Neural cell (in vitro differentiated cells): ENCODE data around the gene SLC2A4.

ENCODE experiments used
- EP300 ChIP-seq: fragments of 450-650 bp; conservative IDR thresholded peaks from 2 replicates; pipeline ENCODE4 v1.6.1; 2014; ENCODE audit warnings: antibody characterized with exemption, mild to moderate bottlenecking, moderate library complexity; ENCODE audit not compliant: poor library complexity, severe bottlenecking
- EZH2 ChIP-seq: fragments of 200-600, 300-800 bp; shearing (Covaris generic), sonication (generic); IDR thresholded peaks from 2 replicates; pipeline ENCODE4 v1.6.1; 2014; ENCODE audit warnings: antibody characterized with exemption, low read length, borderline replicate concordance, mild to moderate bottlenecking; ENCODE audit not compliant: insufficient read depth, poor library complexity, severe bottlenecking
- MXI1 ChIP-seq: fragments of 450-650 bp; conservative IDR thresholded peaks from 2 replicates; pipeline ENCODE4 v1.6.1; 2014; ENCODE audit warnings: antibody characterized with exemption, mild to moderate bottlenecking; ENCODE audit not compliant: poor library complexity, severe bottlenecking
- POLR2AphosphoS5 ChIP-seq: IDR thresholded peaks from 2 replicates; pipeline ENCODE4 v1.6.1; 2012
- SMC3 ChIP-seq: fragments of 450-650 bp; conservative IDR thresholded peaks from 2 replicates; pipeline ENCODE4 v1.6.1; 2014; ENCODE audit warnings: antibody characterized with exemption, mild to moderate bottlenecking, moderate library complexity; ENCODE audit not compliant: poor library complexity
- TF ChIP-seq, protein P1 (sequence below): fragments of 450-650 bp; IDR thresholded peaks from 2 replicates; pipeline ENCODE4 v1.5.1; 2014; ENCODE audit warnings: antibody characterized with exemption, mild to moderate bottlenecking, moderate library complexity; ENCODE audit not compliant: poor library complexity, severe bottlenecking
- TF ChIP-seq, protein P2 (sequence below): IDR thresholded peaks from 2 replicates; pipeline ENCODE4 v1.6.1; 2012; ENCODE audit warnings: borderline replicate concordance

DNA sequence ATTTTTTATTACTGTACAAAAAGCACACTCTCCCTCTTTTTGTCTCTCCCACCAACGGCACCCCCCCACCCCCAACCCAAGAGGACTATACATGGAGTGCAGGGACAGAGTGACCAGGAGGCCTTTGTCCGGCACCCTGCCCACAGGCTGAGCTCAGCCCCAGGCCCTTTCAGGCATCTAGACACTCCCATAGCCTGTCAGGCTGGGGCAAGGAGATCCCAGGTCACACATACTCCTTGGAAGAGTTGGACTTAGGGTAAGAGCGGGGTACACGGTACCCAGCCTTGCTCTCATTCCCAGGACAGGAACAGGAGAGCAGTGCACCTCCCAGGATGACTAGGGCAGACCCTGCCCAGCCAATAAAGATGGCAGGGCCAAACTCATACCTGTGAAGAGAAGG, 21.4 kb upstream of the SLC2A4 start:
- no peak for TF ChIP-seq EP300
- TF ChIP-seq SMC3, result no peak
- TF ChIP-seq EZH2, result no peak
- no peak for TF ChIP-seq MXI1
- TF ChIP-seq, protein P1, sequence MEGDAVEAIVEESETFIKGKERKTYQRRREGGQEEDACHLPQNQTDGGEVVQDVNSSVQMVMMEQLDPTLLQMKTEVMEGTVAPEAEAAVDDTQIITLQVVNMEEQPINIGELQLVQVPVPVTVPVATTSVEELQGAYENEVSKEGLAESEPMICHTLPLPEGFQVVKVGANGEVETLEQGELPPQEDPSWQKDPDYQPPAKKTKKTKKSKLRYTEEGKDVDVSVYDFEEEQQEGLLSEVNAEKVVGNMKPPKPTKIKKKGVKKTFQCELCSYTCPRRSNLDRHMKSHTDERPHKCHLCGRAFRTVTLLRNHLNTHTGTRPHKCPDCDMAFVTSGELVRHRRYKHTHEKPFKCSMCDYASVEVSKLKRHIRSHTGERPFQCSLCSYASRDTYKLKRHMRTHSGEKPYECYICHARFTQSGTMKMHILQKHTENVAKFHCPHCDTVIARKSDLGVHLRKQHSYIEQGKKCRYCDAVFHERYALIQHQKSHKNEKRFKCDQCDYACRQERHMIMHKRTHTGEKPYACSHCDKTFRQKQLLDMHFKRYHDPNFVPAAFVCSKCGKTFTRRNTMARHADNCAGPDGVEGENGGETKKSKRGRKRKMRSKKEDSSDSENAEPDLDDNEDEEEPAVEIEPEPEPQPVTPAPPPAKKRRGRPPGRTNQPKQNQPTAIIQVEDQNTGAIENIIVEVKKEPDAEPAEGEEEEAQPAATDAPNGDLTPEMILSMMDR, result no peak
- no peak for TF ChIP-seq POLR2AphosphoS5
- TF ChIP-seq, protein P2, sequence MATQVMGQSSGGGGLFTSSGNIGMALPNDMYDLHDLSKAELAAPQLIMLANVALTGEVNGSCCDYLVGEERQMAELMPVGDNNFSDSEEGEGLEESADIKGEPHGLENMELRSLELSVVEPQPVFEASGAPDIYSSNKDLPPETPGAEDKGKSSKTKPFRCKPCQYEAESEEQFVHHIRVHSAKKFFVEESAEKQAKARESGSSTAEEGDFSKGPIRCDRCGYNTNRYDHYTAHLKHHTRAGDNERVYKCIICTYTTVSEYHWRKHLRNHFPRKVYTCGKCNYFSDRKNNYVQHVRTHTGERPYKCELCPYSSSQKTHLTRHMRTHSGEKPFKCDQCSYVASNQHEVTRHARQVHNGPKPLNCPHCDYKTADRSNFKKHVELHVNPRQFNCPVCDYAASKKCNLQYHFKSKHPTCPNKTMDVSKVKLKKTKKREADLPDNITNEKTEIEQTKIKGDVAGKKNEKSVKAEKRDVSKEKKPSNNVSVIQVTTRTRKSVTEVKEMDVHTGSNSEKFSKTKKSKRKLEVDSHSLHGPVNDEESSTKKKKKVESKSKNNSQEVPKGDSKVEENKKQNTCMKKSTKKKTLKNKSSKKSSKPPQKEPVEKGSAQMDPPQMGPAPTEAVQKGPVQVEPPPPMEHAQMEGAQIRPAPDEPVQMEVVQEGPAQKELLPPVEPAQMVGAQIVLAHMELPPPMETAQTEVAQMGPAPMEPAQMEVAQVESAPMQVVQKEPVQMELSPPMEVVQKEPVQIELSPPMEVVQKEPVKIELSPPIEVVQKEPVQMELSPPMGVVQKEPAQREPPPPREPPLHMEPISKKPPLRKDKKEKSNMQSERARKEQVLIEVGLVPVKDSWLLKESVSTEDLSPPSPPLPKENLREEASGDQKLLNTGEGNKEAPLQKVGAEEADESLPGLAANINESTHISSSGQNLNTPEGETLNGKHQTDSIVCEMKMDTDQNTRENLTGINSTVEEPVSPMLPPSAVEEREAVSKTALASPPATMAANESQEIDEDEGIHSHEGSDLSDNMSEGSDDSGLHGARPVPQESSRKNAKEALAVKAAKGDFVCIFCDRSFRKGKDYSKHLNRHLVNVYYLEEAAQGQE, result no peak
